OCI-LY3 (cell line): ENCODE measurements around the gene MKNK1.

Source experiments
- H2AFZ ChIP-seq: fragments of 200-600, 300-600 bp; shearing (Covaris generic); 2 replicates; pipeline ENCODE4 v1.6.0; 2014; ENCODE audit warnings: antibody characterized with exemption, low read depth, low read length
- H3K27ac ChIP-seq: fragments of 200-600, 300-600 bp; sonication (generic); 2 replicates; pipeline ENCODE4 v1.5.1; 2014; ENCODE audit warnings: mild to moderate bottlenecking, low read length, moderate library complexity, mixed read lengths
- H3K27me3 ChIP-seq: fragments of 200-600, 300-600 bp; sonication (generic); 2 replicates; pipeline ENCODE4 v1.6.1; 2014; ENCODE audit warnings: low read depth, low read length, mixed read lengths
- H3K36me3 ChIP-seq: fragments of 200-600, 300-600 bp; sonication (generic); replicated peaks from 2 replicates; pipeline ENCODE3; 2014; ENCODE audit warnings: low read depth, low read length, mixed read lengths
- H3K4me1 ChIP-seq: fragments of 300-600, 200-600 bp; sonication (generic); 2 replicates; pipeline ENCODE4 v1.6.1; 2014; ENCODE audit warnings: low read length, mixed read lengths
- H3K4me2 ChIP-seq: fragments of 200-600, 300-600 bp; sonication (generic); 2 replicates; pipeline ENCODE4 v1.6.1; 2014; ENCODE audit warnings: low read length, mixed read lengths
- H3K4me3 ChIP-seq: fragments of 300-600, 200-600 bp; sonication (generic); 2 replicates; pipeline ENCODE4 v1.5.1; 2014; ENCODE audit warnings: antibody characterized with exemption, mild to moderate bottlenecking, low read length, moderate library complexity
- H3K79me2 ChIP-seq: fragments of 300-600, 200-600 bp; shearing (Covaris generic); 2 replicates; pipeline ENCODE4 v1.6.1; 2014; ENCODE audit warnings: mild to moderate bottlenecking, low read length, mixed read lengths
- H3K9ac ChIP-seq: fragments of 300-600, 200-600 bp; shearing (Covaris generic); 2 replicates; pipeline ENCODE4 v1.6.0; 2014; ENCODE audit warnings: mild to moderate bottlenecking, low read length, moderate library complexity
- H3K9me3 ChIP-seq: fragments of 200-600, 300-600 bp; shearing (Covaris generic); 2 replicates; pipeline ENCODE4 v1.6.1; 2014; ENCODE audit warnings: low read length, mixed read lengths; ENCODE audit not compliant: insufficient read depth
- H4K20me1 ChIP-seq: fragments of 200-600, 300-600 bp; sonication (generic); 2 replicates; pipeline ENCODE4 v1.6.1; 2016; ENCODE audit warnings: low read length, mixed read lengths; ENCODE audit not compliant: insufficient read depth
- EZH2phosphoT487 ChIP-seq: fragments of 200-600 bp; shearing (Covaris generic); IDR thresholded peaks from 2 replicates; pipeline ENCODE4 v1.6.1; 2018; ENCODE audit warnings: antibody characterized with exemption, mixed run types, low read depth
- TF ChIP-seq, protein P1 (sequence below): fragments of 200-600, 300-600 bp; sonication (generic); IDR thresholded peaks from 2 replicates; pipeline ENCODE4 v1.5.1; 2014; ENCODE audit warnings: antibody characterized with exemption, low read length, low read depth

The MKNK1 gene

GRCh38 chr1:46522184-46522968, 81.7 kb downstream of the MKNK1 start:
- peaks cover 18% of the 10 kb centered on the region for H3K4me1 ChIP-seq
- no peak overlapping the region for H3K4me3 ChIP-seq
- no peaks in the 10 kb centered on the region for H3K79me2 ChIP-seq
- peak overlapping the region; percentile 13; the same call in 1 of the 2 replicates for H3K9ac ChIP-seq
- no peak for TF ChIP-seq EZH2phosphoT487
- H2AFZ ChIP-seq: 0 out of 2 replicates have a peak overlapping the region, but pooled peaks have one; percentile 57
- H3K9me3 ChIP-seq: no peaks in the 10 kb centered on the region
- H3K27me3 ChIP-seq: peaks cover 11% of the 10 kb centered on the region
- H4K20me1 ChIP-seq: no peaks in the 10 kb centered on the region
- H3K27ac ChIP-seq: no peak overlapping the region
- H3K36me3 ChIP-seq: no peaks in the 10 kb centered on the region
- peak overlapping the region; percentile 55 for H3K4me2 ChIP-seq

DNA sequence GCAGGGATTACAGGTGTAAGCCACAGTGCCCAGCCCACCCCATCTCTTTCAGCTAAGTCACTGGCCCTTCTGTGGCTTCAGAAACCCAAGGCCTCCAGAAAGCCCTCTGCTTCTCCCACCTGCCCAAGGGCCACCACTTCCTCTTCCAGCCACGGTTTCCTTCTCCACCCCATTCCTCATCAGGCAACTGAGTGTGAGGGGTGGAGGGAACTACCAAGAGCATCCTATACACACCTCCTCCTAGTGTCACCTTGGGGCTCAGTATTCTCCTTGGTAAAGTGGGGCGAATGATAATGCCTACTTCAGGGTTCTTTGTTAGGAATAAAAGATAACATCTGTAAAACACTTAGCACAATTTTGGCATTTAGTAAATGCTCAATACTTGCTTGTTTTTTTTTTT, 82.7 kb downstream of the MKNK1 start:
- H2AFZ ChIP-seq: no peak overlapping the region
- H3K4me3 ChIP-seq: no peak overlapping the region
- H4K20me1 ChIP-seq: no peaks in the 10 kb centered on the region
- TF ChIP-seq, protein P1, sequence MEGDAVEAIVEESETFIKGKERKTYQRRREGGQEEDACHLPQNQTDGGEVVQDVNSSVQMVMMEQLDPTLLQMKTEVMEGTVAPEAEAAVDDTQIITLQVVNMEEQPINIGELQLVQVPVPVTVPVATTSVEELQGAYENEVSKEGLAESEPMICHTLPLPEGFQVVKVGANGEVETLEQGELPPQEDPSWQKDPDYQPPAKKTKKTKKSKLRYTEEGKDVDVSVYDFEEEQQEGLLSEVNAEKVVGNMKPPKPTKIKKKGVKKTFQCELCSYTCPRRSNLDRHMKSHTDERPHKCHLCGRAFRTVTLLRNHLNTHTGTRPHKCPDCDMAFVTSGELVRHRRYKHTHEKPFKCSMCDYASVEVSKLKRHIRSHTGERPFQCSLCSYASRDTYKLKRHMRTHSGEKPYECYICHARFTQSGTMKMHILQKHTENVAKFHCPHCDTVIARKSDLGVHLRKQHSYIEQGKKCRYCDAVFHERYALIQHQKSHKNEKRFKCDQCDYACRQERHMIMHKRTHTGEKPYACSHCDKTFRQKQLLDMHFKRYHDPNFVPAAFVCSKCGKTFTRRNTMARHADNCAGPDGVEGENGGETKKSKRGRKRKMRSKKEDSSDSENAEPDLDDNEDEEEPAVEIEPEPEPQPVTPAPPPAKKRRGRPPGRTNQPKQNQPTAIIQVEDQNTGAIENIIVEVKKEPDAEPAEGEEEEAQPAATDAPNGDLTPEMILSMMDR: no peak
- no peak for TF ChIP-seq EZH2phosphoT487
- peaks cover 18% of the 10 kb centered on the region for H3K4me1 ChIP-seq
- no peaks in the 10 kb centered on the region for H3K9me3 ChIP-seq
- H3K9ac ChIP-seq: no peak overlapping the region
- no peaks in the 10 kb centered on the region for H3K36me3 ChIP-seq
- H3K79me2 ChIP-seq: no peaks in the 10 kb centered on the region
- H3K27me3 ChIP-seq: peaks cover 11% of the 10 kb centered on the region
- H3K27ac ChIP-seq: no peak overlapping the region
- no peak overlapping the region for H3K4me2 ChIP-seq

DNA sequence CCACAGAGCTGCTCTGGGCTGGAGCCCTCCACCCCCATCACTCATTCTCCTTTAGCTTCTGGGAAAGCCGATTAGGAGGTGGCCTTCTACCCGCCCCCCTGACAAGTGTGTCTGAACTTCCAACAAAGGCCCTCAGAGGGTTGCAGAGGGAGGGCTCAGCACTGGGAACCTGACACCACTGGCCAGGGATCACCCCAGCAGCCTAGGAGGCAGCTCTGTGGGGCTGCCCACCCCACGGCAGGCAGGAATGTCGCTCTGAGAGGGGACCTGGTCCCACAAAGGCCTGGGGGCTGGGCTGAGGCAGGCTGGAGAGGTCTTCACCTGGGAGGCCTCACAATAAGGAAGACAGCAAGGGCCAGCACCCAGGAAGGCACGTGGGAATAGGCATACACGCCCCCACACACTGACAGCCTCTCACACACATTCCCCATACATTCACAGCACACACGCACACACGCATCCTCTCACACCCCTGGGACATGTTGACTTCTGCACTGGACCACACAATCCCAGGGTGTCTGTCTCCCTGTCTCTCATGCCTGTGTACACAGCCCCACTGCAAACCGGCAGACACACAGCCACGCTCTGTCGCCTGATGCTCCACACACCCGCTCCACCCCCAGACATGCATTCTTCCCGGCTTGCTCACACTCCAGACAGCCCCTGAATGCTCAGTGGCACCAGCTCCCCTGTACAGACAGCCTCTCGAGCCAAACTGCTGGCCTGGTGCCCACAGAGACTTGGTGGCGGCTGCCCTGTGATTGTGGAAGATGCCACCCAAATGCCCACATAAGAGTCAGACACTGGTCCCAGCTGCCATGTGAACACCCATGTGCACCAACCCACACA, 83.8 kb downstream of the MKNK1 start:
- H3K36me3 ChIP-seq: no peaks in the 10 kb centered on the region
- H3K4me3 ChIP-seq: no peak overlapping the region
- H3K27me3 ChIP-seq: no peaks in the 10 kb centered on the region
- no peaks in the 10 kb centered on the region for H3K9me3 ChIP-seq
- no peak overlapping the region for H3K27ac ChIP-seq
- no peak overlapping the region for H3K4me2 ChIP-seq
- no peaks in the 10 kb centered on the region for H4K20me1 ChIP-seq
- no peak overlapping the region for H3K9ac ChIP-seq
- H2AFZ ChIP-seq: no peak overlapping the region
- TF ChIP-seq, protein P1: no peak
- TF ChIP-seq EZH2phosphoT487: no peak
- H3K4me1 ChIP-seq: peaks cover 18% of the 10 kb centered on the region
- H3K79me2 ChIP-seq: no peaks in the 10 kb centered on the region

DNA sequence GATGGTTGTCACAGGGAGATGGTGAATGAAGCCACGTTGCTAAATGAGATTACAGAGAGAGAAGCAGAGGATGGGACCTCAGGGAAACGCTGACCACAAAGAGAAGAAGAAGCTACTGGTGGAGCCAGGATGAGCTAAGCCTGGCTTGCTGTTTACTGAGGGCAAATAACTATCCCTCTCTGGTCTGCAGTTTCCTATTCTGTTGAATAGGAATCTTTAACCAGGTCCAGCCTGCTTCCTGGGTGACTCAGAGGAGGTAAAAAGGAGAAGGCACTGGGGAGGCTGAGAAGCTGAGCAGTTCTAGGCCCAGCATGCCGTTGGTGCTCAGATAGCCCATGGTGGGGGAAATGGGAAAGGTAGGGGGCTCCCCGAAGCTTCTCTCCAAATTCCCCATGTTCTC, 84.9 kb downstream of the MKNK1 start:
- Histone ChIP-seq H3K27ac (no peak overlapping the region), H2AFZ (no peak overlapping the region), H3K36me3 (no peaks in the 10 kb centered on the region), H4K20me1 (no peaks in the 10 kb centered on the region), H3K79me2 (no peaks in the 10 kb centered on the region), H3K4me1 (peaks cover 18% of the 10 kb centered on the region), H3K9ac (no peak overlapping the region), H3K4me3 (no peak overlapping the region), H3K9me3 (no peaks in the 10 kb centered on the region), H3K4me2 (no peak overlapping the region), H3K27me3 (no peaks in the 10 kb centered on the region)
- TF ChIP-seq EZH2phosphoT487: no peak
- TF ChIP-seq, protein P1: no peak
